GM19452 (cell line): Measurements from ENCODE around the gene KRTAP10-9.
"Not testable (repeated sequence)": the region's sequence is repeated elsewhere in the genome, so short reads cannot be mapped to it uniquely, and the experiment has no call there.

Source experiments
- ATAC-seq: cut with Tn5 transposase; IDR thresholded peaks from one replicate; pipeline ENCODE4 v1.9.1; 2021; ENCODE audit not compliant: unreplicated experiment

KRTAP10-9 gene

DNA sequence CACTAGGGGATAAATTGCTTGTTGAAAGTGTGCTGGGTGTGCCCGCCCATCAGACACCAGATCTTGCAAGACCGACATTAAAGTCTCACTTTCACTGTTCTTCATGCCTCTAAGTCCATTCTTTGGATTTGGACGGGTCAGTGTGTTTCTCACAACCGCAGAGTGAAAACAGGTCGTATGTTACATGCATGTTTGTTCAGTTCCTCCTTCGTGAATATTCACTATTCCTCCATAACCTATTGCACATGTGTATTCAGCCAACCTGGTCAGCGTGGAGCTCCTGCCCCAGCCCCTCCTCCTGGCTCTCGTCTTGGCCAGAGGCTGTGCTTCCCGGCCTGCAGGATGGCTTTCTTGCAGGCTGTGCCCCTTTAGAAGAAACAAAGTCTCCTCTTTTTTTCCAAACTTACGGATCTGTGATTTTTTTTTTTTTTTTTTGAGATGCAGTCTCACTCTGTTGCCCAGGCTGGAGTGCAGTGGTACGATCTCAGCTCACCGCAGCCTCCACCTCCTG lies 32.4 kb upstream of the KRTAP10-9 start:
- no peak for ATAC-seq

DNA sequence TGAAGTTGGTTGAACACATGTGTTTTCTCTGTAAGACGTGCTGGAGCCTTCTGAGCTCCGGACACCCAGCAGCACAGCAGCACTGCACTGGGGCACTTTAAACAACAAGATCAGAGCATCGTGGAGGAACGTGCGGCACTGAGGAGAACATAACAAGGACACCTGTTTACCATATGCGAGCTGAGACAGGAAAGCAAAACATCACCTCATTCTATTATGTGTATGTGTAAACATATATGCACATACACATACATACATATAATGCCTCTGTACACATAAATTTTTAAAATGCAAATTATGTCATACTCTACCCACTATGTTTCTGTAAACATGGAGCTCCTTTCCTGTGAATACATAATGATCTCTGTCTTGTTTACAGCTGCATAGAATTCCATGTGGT lies 31.4 kb upstream of the KRTAP10-9 start:
- ATAC-seq: no peak

DNA sequence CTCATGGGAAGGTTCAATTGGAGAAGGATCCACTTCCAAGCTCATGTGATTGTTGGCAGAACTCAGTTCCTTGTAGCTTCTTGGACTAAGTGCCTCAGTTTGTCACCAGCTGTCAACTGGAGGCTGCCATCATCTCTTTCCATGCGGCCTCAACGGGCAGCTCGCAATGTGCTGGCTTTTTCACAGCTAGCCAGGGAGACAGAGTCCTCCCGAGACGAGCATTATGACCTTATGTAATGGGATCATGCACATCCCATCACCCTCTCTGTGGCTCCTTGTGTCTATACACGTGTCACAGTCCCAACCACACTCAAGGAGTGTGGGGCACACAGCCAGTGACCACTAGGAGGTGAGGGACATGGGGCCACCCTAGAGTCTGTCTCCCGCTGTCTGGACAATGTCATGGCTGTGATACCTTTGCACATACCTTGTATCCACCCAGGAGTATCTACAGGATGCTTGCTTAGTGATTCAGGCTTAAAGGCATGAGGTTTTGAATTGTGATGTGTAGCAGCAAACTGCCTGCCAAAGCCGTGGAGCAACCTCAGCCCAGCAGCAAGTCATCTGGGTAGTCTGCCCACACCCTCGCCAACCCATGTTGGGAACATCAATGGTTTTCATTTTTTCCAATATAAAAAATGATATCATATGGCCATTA lies 30.7 kb upstream of the KRTAP10-9 start:
- ATAC-seq: no peak

DNA sequence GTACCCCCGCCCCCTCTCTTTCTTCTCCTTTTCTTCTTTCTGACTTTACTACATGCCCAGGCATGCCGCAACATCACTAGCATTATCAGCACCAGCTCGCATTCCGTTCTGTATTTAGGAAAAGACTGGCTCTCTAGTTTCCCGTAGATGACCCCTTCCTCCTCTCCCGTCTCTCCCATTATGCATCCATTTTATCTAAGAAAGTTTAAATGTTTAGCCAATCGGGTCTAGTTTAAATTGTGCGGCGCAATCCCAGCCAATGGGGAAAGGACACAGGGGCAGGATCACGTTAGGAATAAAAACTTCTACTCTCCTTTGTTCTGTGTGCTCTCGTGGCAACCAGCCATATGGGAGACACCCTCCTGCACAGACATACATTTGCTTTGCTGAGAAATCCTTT lies 28.8 kb upstream of the KRTAP10-9 start:
- no peak for ATAC-seq

DNA sequence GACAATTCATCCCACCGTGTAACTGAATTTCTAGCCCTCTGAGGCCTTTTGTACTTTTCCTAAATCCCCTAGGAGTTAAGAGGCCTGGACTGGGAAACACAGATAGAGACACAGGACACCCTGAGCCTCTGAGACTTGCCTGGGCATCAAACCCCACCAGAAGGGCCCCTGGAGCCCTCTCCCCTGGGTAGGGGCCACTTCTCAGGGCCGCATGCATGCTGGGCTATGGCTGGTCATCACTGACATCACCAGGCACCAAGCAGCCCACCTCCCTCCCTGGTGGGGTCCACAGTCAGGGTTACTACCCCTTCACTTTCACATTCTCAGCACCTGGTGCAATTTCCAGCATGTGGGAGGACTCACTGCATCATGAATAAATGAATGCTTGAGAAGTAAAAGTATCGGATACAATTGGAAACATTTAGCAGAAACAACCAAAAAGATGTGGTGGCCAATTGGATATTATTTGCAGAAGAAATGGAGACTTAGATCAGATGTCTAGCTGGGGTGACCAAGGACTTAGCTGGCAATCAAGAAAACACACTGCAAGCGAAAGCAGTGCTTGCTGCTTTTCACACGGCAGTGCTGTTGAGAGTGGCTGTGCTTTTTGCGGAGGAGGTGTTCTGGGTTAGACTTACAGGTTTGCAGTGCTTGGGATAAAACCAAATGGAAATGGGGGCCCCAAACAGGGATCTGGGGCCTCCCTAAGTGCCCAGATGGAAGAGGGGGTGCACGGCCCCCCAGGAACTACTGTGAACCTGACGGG lies 27.4 kb upstream of the KRTAP10-9 start:
- ATAC-seq: no peak

DNA sequence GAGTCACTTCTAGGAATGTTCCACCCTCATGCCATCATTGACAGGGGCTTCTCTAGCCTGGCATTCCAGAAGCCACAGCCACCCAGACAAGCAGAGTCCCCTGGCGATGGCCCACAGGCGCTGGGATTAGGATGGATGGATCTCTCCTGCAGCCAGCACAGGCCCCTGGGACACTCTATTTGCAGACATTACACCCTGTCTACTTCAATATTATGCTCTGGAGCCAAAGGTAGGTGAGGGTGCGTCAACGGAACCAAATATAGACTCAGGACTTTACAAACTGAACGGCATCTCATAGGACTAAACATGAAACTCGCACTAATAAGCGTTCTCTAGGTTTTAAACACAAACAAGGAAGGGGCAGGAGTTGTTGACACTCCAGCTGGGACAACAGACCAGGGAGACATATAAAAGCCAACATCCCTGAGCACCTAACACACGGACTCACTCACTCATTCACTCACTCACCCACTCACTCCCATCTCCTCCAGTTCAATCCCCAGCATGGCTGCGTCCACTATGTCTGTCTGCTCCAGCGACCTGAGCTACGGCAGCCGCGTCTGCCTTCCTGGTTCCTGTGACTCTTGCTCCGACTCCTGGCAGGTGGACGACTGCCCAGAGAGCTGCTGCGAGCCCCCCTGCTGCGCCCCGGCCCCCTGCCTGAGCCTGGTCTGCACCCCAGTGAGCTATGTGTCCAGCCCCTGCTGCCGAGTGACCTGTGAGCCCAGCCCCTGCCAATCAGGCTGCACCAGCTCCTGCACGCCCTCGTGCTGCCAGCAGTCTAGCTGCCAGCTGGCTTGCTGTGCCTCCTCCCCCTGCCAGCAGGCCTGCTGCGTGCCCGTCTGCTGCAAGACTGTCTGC lies 26.5 kb upstream of the KRTAP10-9 start, which contains the start of gene KRTAP10-7:
KRTAP10-7 (plus strand) TSS at position 480 of the 861 bp plus-strand sequence; CDS start at position 505, 25 bp downstream.
- ATAC-seq: not testable (repeated sequence)

DNA sequence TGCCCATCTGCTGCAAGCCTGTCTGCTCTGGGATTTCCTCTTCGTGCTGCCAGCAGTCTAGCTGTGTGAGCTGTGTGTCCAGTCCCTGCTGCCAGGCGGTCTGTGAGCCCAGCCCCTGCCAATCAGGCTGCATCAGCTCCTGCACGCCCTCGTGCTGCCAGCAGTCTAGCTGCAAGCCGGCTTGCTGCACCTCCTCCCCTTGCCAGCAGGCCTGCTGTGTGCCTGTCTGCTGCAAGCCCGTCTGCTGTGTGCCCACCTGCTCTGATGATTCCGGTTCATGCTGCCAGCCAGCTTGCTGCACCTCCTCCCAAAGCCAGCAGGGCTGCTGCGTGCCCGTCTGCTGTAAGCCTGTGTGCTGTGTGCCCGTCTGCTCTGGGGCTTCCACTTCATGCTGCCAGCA lies 25.8 kb upstream of the KRTAP10-9 start:
- not testable (repeated sequence) for ATAC-seq

- ATAC-seq: no peak
Measured at GRCh38 chr21:44601596-44602462, 25.1 kb upstream of the KRTAP10-9 start.

DNA sequence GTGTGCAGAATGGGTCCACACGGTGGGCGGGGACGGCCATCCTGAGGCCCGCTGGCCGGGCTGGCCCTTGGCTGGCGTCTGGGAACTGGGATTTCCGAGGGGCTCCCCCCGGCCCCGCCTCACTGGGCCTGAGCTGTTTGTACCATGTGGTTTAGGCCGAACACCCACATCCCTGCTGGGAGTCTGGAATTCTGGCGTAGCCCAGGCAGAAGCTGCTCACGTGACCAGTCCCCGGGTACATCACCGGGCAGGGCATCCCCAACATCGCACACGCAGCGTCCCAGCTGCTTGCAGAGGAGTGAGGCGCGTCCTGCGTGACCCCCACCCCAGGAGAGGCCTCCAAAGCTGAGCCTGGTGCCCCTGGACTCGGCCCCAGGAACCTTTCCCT lies 24.4 kb upstream of the KRTAP10-9 start:
- ATAC-seq: no peak

- ATAC-seq: no peak
Measured at GRCh38 chr21:44603109-44603875, 23.6 kb upstream of the KRTAP10-9 start.

DNA sequence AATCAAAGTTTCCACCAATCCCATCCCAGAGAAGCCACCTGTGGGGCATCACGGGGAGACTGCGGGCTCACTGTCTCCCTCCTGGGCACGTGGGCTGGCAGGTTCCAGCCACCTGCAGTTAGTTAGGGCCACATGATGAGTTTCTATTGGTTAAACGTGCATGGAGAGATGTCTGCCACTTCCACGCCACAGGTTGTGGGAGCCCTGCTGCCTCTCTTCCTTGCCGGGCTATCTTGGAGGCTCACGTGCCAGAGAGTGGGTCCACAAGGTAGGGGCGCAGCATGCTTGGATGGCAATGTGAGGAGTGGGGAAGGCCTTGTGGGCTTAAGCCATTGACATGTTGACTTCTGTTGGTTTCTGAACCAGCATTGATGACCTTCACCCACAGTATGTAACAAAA lies 23.0 kb upstream of the KRTAP10-9 start:
- ATAC-seq: no peak

DNA sequence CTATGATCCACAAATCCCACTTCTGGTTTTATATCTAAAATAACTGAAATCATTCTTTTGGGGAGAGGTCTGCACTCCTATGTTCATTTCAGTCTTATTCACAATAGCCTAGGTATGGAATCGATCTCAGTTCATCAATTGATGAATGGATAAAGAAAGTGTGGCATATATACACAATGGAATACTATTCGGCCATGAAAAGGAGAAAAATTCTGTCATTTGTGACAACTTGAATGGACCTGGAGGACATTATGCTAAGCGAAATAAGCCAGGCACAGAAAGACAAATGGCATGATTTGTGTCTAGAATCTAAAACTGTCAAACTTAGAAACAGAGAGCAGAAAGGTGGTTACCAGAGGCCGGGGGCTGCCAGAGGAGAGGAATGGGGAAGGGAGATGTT lies 20.4 kb upstream of the KRTAP10-9 start:
- no peak for ATAC-seq

GRCh38 chr21:44609193-44609592 lies 17.7 kb upstream of the KRTAP10-9 start:
- ATAC-seq: no peak

- ATAC-seq: not testable (repeated sequence)
Measured at GRCh38 chr21:44610157-44610843, 16.6 kb upstream of the KRTAP10-9 start.

DNA sequence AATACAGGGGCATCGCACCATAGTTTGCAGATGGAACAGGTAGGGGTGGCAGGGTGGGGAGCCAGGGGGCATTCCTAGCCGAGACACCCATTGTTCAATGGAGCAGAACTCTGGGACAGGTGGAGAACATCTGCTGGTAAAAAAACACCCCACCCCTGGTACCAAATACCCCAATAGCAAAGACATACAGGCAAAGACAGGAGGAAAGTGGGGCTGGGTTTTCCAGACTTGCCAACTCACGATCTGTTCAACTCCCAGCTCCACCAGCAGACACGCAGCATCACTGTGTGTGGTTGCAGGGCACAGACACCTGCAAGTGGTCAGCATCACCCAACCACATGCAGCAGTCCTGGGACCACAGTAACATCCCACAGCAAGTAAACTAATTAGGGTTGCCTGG lies 15.3 kb upstream of the KRTAP10-9 start:
- ATAC-seq: no peak

DNA sequence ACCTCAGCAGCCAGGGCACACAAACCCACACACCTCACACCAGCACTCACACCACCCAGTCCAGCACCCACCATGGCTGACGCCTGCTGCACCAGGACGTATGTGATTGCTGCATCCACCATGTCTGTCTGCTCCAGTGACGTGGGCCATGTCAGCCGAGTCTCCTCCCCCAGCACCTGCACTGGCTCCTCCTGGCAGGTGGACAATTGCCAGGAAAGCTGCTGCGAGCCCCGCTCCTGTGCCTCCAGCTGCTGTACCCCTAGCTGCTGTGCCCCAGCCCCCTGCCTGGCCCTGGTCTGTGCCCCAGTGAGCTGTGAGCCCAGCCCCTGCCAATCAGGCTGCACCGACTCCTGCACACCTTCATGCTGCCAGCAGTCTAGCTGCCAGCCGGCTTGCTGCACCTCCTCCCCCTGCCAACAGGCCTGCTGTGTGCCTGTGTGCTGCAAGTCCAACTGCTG lies 14.8 kb upstream of the KRTAP10-9 start, which contains the start of gene KRTAP10-8:
KRTAP10-8 (plus strand) TSS at position 51 of the 458 bp plus-strand sequence; CDS start at position 73, 22 bp downstream.
- ATAC-seq: no peak

GRCh38 chr21:44612669-44613229 lies 14.1 kb upstream of the KRTAP10-9 start:
- ATAC-seq: no peak

DNA sequence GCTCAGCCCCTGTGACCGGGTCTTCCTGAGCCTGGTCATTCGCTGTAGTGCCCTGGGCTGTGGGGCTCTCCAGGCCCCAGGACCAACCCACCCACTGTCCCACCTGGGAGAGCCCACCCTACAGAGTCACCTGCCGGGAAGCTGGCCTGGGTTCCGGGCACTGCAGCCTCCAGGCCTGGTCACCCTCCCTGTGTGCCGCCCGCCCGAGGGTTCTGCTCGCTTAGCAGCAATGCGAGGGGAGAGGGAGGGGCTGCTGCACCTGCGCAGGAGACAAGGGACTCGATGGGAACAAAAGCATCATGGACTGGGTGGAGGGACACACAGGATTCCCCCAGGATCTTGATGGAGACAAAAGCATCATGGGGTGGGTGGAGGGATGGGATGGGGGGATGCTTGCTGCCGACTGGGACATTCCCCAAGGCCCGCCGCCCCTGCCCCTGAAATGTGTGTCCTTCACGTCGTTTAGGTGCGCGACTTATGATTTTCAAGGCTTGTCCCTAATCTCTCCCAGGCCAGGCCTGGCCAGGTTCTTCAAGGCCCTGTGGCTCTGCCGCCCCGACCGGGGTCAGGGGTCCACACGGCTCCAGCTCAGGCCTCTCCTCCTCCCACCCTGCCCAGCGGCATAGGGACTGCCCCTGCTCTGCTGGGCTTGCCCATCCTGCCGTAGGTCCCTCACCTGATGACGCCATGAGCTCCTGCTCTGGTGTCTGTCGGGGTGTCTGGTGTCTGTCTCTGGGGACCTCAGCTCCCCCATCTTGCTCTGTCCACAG lies 13.3 kb upstream of the KRTAP10-9 start:
- ATAC-seq: no peak
